ENCODE data around the gene ZNF618.

The ZNF618 gene

GRCh38 chr9:113898596-113898995, 22.5 kb downstream of the ZNF618 start:
- H3K4me1 ChIP-seq (ENCODE audit: control insufficient read depth, low read depth, low read length) = no peaks in the 10 kb centered on the region
- H3K9me3 ChIP-seq (ENCODE audit: control insufficient read depth, low read depth, low read length) = no peaks in the 10 kb centered on the region
- H3K4me3 ChIP-seq (ENCODE audit: low read length) = no peak overlapping the region
- no peak overlapping the region for H3K27ac ChIP-seq (ENCODE audit: low read length)
- no peaks in the 10 kb centered on the region for H3K36me3 ChIP-seq (ENCODE audit: control insufficient read depth, low read depth, low read length)
- no peaks in the 10 kb centered on the region for H3K27me3 ChIP-seq (ENCODE audit: control insufficient read depth, insufficient read depth, low read length)
- no peak overlapping the region for H3K9ac ChIP-seq (ENCODE audit: low read length)

- no peaks in the 10 kb centered on the region for H3K27me3 ChIP-seq (ENCODE audit: control insufficient read depth, insufficient read depth, low read length)
These were observed 23.1 kb downstream of the ZNF618 start for GRCh38 chr9:113899205-113899604.

GRCh38 chr9:113901221-113901688, 25.1 kb downstream of the ZNF618 start:
- H3K4me3 ChIP-seq (ENCODE audit: low read length) = no peak overlapping the region
- H3K4me1 ChIP-seq (ENCODE audit: control insufficient read depth, low read depth, low read length) = no peaks in the 10 kb centered on the region
- H3K9me3 ChIP-seq (ENCODE audit: control insufficient read depth, low read depth, low read length) = no peaks in the 10 kb centered on the region
- no peak overlapping the region for H3K27ac ChIP-seq (ENCODE audit: low read length)
- no peaks in the 10 kb centered on the region for H3K36me3 ChIP-seq (ENCODE audit: control insufficient read depth, low read depth, low read length)
- no peak overlapping the region for H3K9ac ChIP-seq (ENCODE audit: low read length)
- no peaks in the 10 kb centered on the region for H3K27me3 ChIP-seq (ENCODE audit: control insufficient read depth, insufficient read depth, low read length)

More at GRCh38 chr9:113899205-113899604, 23.1 kb downstream of the ZNF618 start:
- no peaks in the 10 kb centered on the region for H3K36me3 ChIP-seq (ENCODE audit: control insufficient read depth, low read depth, low read length)
- no peak overlapping the region for H3K4me3 ChIP-seq (ENCODE audit: low read length)
- H3K27ac ChIP-seq (ENCODE audit: low read length) = no peak overlapping the region
- H3K9ac ChIP-seq (ENCODE audit: low read length) = no peak overlapping the region
- no peaks in the 10 kb centered on the region for H3K4me1 ChIP-seq (ENCODE audit: control insufficient read depth, low read depth, low read length)
- H3K9me3 ChIP-seq (ENCODE audit: control insufficient read depth, low read depth, low read length) = no peaks in the 10 kb centered on the region

GRCh38 chr9:113903514-113904077, 27.5 kb downstream of the ZNF618 start:
- peaks cover 4% of the 10 kb centered on the region for H3K4me1 ChIP-seq (ENCODE audit: control insufficient read depth, low read depth, low read length)
- no peak overlapping the region for H3K9ac ChIP-seq (ENCODE audit: low read length)
- H3K27me3 ChIP-seq (ENCODE audit: control insufficient read depth, insufficient read depth, low read length) = no peaks in the 10 kb centered on the region
- no peaks in the 10 kb centered on the region for H3K9me3 ChIP-seq (ENCODE audit: control insufficient read depth, low read depth, low read length)
- no peak overlapping the region for H3K27ac ChIP-seq (ENCODE audit: low read length)
- H3K36me3 ChIP-seq (ENCODE audit: control insufficient read depth, low read depth, low read length) = no peaks in the 10 kb centered on the region
- H3K4me3 ChIP-seq (ENCODE audit: low read length) = no peak overlapping the region

- Histone ChIP-seq H3K27ac (ENCODE audit: low read length) (no peak overlapping the region), H3K9ac (ENCODE audit: low read length) (no peak overlapping the region), H3K4me1 (ENCODE audit: control insufficient read depth, low read depth, low read length) (peaks cover 6% of the 10 kb centered on the region), H3K4me3 (ENCODE audit: low read length) (no peak overlapping the region), H3K27me3 (ENCODE audit: control insufficient read depth, insufficient read depth, low read length) (no peaks in the 10 kb centered on the region), H3K9me3 (ENCODE audit: control insufficient read depth, low read depth, low read length) (no peaks in the 10 kb centered on the region), H3K36me3 (ENCODE audit: control insufficient read depth, low read depth, low read length) (no peaks in the 10 kb centered on the region)
These were observed 30.5 kb downstream of the ZNF618 start for GRCh38 chr9:113906411-113907110.

GRCh38 chr9:113907282-113907681, 31.2 kb downstream of the ZNF618 start:
- H3K9me3 ChIP-seq (ENCODE audit: control insufficient read depth, low read depth, low read length) = no peaks in the 10 kb centered on the region

GRCh38 chr9:113909421-113909820, 33.3 kb downstream of the ZNF618 start:
- no peak overlapping the region for H3K9ac ChIP-seq (ENCODE audit: low read length)
- no peaks in the 10 kb centered on the region for H3K27me3 ChIP-seq (ENCODE audit: control insufficient read depth, insufficient read depth, low read length)
- no peak overlapping the region for H3K4me3 ChIP-seq (ENCODE audit: low read length)
- H3K27ac ChIP-seq (ENCODE audit: low read length) = no peak overlapping the region
- H3K4me1 ChIP-seq (ENCODE audit: control insufficient read depth, low read depth, low read length) = peaks cover 12% of the 10 kb centered on the region
- no peaks in the 10 kb centered on the region for H3K36me3 ChIP-seq (ENCODE audit: control insufficient read depth, low read depth, low read length)
- H3K9me3 ChIP-seq (ENCODE audit: control insufficient read depth, low read depth, low read length) = no peaks in the 10 kb centered on the region

More at GRCh38 chr9:113907282-113907681, 31.2 kb downstream of the ZNF618 start:
- Histone ChIP-seq H3K27ac (ENCODE audit: low read length) (no peak overlapping the region), H3K4me1 (ENCODE audit: control insufficient read depth, low read depth, low read length) (peaks cover 12% of the 10 kb centered on the region), H3K4me3 (ENCODE audit: low read length) (no peak overlapping the region), H3K36me3 (ENCODE audit: control insufficient read depth, low read depth, low read length) (no peaks in the 10 kb centered on the region), H3K9ac (ENCODE audit: low read length) (no peak overlapping the region), H3K27me3 (ENCODE audit: control insufficient read depth, insufficient read depth, low read length) (no peaks in the 10 kb centered on the region)

- no peaks in the 10 kb centered on the region for H3K36me3 ChIP-seq (ENCODE audit: control insufficient read depth, low read depth, low read length)
- no peak overlapping the region for H3K9ac ChIP-seq (ENCODE audit: low read length)
- no peaks in the 10 kb centered on the region for H3K27me3 ChIP-seq (ENCODE audit: control insufficient read depth, insufficient read depth, low read length)
- H3K27ac ChIP-seq (ENCODE audit: low read length) = no peak overlapping the region
- H3K4me3 ChIP-seq (ENCODE audit: low read length) = no peak overlapping the region
- peaks cover 12% of the 10 kb centered on the region for H3K4me1 ChIP-seq (ENCODE audit: control insufficient read depth, low read depth, low read length)
- H3K9me3 ChIP-seq (ENCODE audit: control insufficient read depth, low read depth, low read length) = no peaks in the 10 kb centered on the region
These were observed 34.0 kb downstream of the ZNF618 start for GRCh38 chr9:113910036-113910639.

GRCh38 chr9:113911850-113912557, 35.9 kb downstream of the ZNF618 start:
- H3K4me3 ChIP-seq (ENCODE audit: low read length) = no peak overlapping the region
- H3K27me3 ChIP-seq (ENCODE audit: control insufficient read depth, insufficient read depth, low read length) = no peaks in the 10 kb centered on the region
- no peaks in the 10 kb centered on the region for H3K36me3 ChIP-seq (ENCODE audit: control insufficient read depth, low read depth, low read length)
- H3K9ac ChIP-seq (ENCODE audit: low read length) = no peak overlapping the region
- no peak overlapping the region for H3K27ac ChIP-seq (ENCODE audit: low read length)
- H3K4me1 ChIP-seq (ENCODE audit: control insufficient read depth, low read depth, low read length) = peaks cover 12% of the 10 kb centered on the region
- H3K9me3 ChIP-seq (ENCODE audit: control insufficient read depth, low read depth, low read length) = no peaks in the 10 kb centered on the region

GRCh38 chr9:113912816-113913215, 36.7 kb downstream of the ZNF618 start:
- Histone ChIP-seq H3K9ac (ENCODE audit: low read length) (no peak overlapping the region), H3K4me3 (ENCODE audit: low read length) (no peak overlapping the region), H3K27me3 (ENCODE audit: control insufficient read depth, insufficient read depth, low read length) (no peaks in the 10 kb centered on the region), H3K36me3 (ENCODE audit: control insufficient read depth, low read depth, low read length) (no peaks in the 10 kb centered on the region), H3K9me3 (ENCODE audit: control insufficient read depth, low read depth, low read length) (no peaks in the 10 kb centered on the region), H3K4me1 (ENCODE audit: control insufficient read depth, low read depth, low read length) (peaks cover 11% of the 10 kb centered on the region), H3K27ac (ENCODE audit: low read length) (no peak overlapping the region)

- Histone ChIP-seq H3K27ac (ENCODE audit: low read length) (no peak overlapping the region), H3K4me1 (ENCODE audit: control insufficient read depth, low read depth, low read length) (peaks cover 7% of the 10 kb centered on the region), H3K36me3 (ENCODE audit: control insufficient read depth, low read depth, low read length) (no peaks in the 10 kb centered on the region), H3K4me3 (ENCODE audit: low read length) (no peak overlapping the region), H3K9me3 (ENCODE audit: control insufficient read depth, low read depth, low read length) (no peaks in the 10 kb centered on the region), H3K9ac (ENCODE audit: low read length) (no peak overlapping the region), H3K27me3 (ENCODE audit: control insufficient read depth, insufficient read depth, low read length) (no peaks in the 10 kb centered on the region)
These were observed 37.5 kb downstream of the ZNF618 start for GRCh38 chr9:113913426-113914195.

Measured in iPS-18a (cell line).